PC-9 (cell line): Measurements from ENCODE around the gene FBN1. TPM values are rescaled to one million over a fixed set of nuclear protein-coding genes. Genes with fewer than 3 reads are reported as not detected.

ENCODE experiments used
- BruUV-seq: library from RNA; stranded (reverse); fragments of 400-500 nt; replicated peaks from 2 replicates; lab custom pipeline; 2021; lab: Mats Ljungman, UMichigan
- CTCF ChIA-PET: fragments of 300-600 bp; sonication (Branson Sonifier 250); formaldehyde crosslinking; loops from one replicate; lab custom pipeline; 2022; ENCODE audit warnings: antibody characterized with exemption; lab: Charles Lee
- POLR2A ChIA-PET: fragments of 300-600 bp; sonication (Branson Sonifier 250); formaldehyde crosslinking; loops from one replicate; lab custom pipeline; 2022; ENCODE audit warnings: antibody characterized with exemption; ENCODE audit not compliant: unreplicated experiment; lab: Charles Lee
- DNase-seq, 2 experiments: peaks; one replicate each; pipeline versions ENCODE4 v3.0.0 to v3.0.0-alpha.2; 2015 to 2022; ENCODE audit warnings: mixed read lengths in 1 of 2
- H2AFZ ChIP-seq: fragments of 200-600 bp; sonication (generic); 2 replicates; pipeline ENCODE4 v1.8.1; 2017; ENCODE audit warnings: antibody characterized with exemption
- H3F3A ChIP-seq: fragments of 200-600 bp; sonication (generic); 2 replicates; pipeline ENCODE4 v1.8.1; 2017; ENCODE audit warnings: antibody characterized with exemption, mild to moderate bottlenecking, low read depth; ENCODE audit not compliant: insufficient read depth
- H3K27ac ChIP-seq: fragments of 200-600 bp; sonication (generic); 2 replicates; pipeline ENCODE4 v1.6.1; 2016; ENCODE audit warnings: mixed run types
- H3K27me3 ChIP-seq: fragments of 200-600 bp; sonication (generic); 2 replicates; pipeline ENCODE4 v1.6.1; 2016; ENCODE audit warnings: low read depth, mixed run types; ENCODE audit not compliant: insufficient read depth
- H3K36me3 ChIP-seq: fragments of 200-600 bp; sonication (generic); 2 replicates; pipeline ENCODE4 v1.6.1; 2016; ENCODE audit warnings: low read depth, mixed run types
- H3K4me1 ChIP-seq: fragments of 200-600 bp; sonication (generic); replicated peaks from 2 replicates; pipeline ENCODE4 v1.6.1; 2016; ENCODE audit warnings: mixed run types; ENCODE audit not compliant: insufficient read depth
- H3K4me2 ChIP-seq: fragments of 200-600 bp; sonication (generic); 2 replicates; pipeline ENCODE4 v1.6.1; 2017; ENCODE audit warnings: mixed run types
- H3K4me3 ChIP-seq: fragments of 200-600 bp; sonication (generic); 2 replicates; pipeline ENCODE4 v1.6.1; 2016; ENCODE audit warnings: mixed run types
- H3K79me2 ChIP-seq: fragments of 200-600 bp; sonication (generic); 2 replicates; pipeline ENCODE4 v1.6.1; 2017; ENCODE audit warnings: low read depth, mixed run types
- H3K9me2 ChIP-seq: fragments of 200-600 bp; sonication (generic); 2 replicates; pipeline ENCODE4 v1.8.1; 2017; ENCODE audit warnings: mild to moderate bottlenecking; ENCODE audit not compliant: insufficient read depth
- H3K9me3 ChIP-seq: fragments of 200-600 bp; sonication (generic); 2 replicates; pipeline ENCODE4 v1.8.1; 2016; ENCODE audit warnings: low read depth; ENCODE audit not compliant: insufficient read depth
- H4K20me1 ChIP-seq: fragments of 200-600 bp; sonication (generic); 2 replicates; pipeline ENCODE4 v1.8.1; 2017; ENCODE audit not compliant: insufficient read depth
- CTCF ChIP-seq: fragments of 200-600 bp; sonication (generic); conservative IDR thresholded peaks from 2 replicates; pipeline ENCODE4 v1.6.1; 2017; ENCODE audit warnings: mixed run types, antibody characterized with exemption, mild to moderate bottlenecking, moderate library complexity
- EZH2 ChIP-seq: fragments of 200-600 bp; sonication (generic); IDR thresholded peaks from 2 replicates; pipeline ENCODE4 v1.8.0; 2017; ENCODE audit warnings: antibody characterized with exemption, low read depth
- intact Hi-C: fragments of 100-400 bp; cut with micrococcal nuclease; formaldehyde crosslinking; loops from one replicate; pipeline ENCODE4 v1.10.0; 2022; ENCODE audit not compliant: unreplicated experiment
- total RNA-seq: library from RNA; stranded (reverse); gene quantifications from 2 replicates; pipeline ENCODE4 v1.2.3, GENCODE V29; 2021

The FBN1 gene
- total RNA-seq, 1 experiment from 2014 or later: 1.3 TPM

- CTCF ChIA-PET: no interaction called here
- peak overlapping the region; percentile 55; the same call in 1 of the 2 replicates for H3K4me3 ChIP-seq
- H3F3A ChIP-seq: no peaks in the 10 kb centered on the region
- no TSS peak for BruUV-seq
- no peaks in the 10 kb centered on the region for H3K79me2 ChIP-seq
- no peak for TF ChIP-seq CTCF
- TF ChIP-seq EZH2: no peak
- POLR2A ChIA-PET: no interaction called here
- peak in 1 of 2 experiments; percentile 37 for DNase-seq
- H2AFZ ChIP-seq: peak overlapping the region; percentile 70
- H3K4me1 ChIP-seq: no peaks in the 10 kb centered on the region
- H3K9me3 ChIP-seq: no peaks in the 10 kb centered on the region
- no peaks in the 10 kb centered on the region for H4K20me1 ChIP-seq
- no peak overlapping the region for H3K27ac ChIP-seq
- H3K27me3 ChIP-seq: no peaks in the 10 kb centered on the region
- intact Hi-C loops: loop anchor here (5.0 to 10.0 kb wide), 3 partner anchors 97 to 160 kb away; no protein-coding TSS in a partner anchor
- no peaks in the 10 kb centered on the region for H3K9me2 ChIP-seq
- H3K36me3 ChIP-seq: no peaks in the 10 kb centered on the region
- peak overlapping the region; percentile 59 for H3K4me2 ChIP-seq
These were observed 517 bp downstream of the FBN1 start for GRCh38 chr15:48644827-48645557.

GRCh38 chr15:48644467-48644826 lies 1.1 kb downstream of the FBN1 start:
- no peak overlapping the region for H3K27ac ChIP-seq
- H4K20me1 ChIP-seq: no peaks in the 10 kb centered on the region
- no peak overlapping the region for H3K4me2 ChIP-seq
- H3K27me3 ChIP-seq: no peaks in the 10 kb centered on the region
- no TSS peak for BruUV-seq
- POLR2A ChIA-PET: no interaction called here
- no peak overlapping the region for H2AFZ ChIP-seq
- no peaks in the 10 kb centered on the region for H3F3A ChIP-seq
- CTCF ChIA-PET: no interaction called here
- no peak overlapping the region for H3K4me3 ChIP-seq
- H3K9me3 ChIP-seq: no peaks in the 10 kb centered on the region
- H3K36me3 ChIP-seq: no peaks in the 10 kb centered on the region
- intact Hi-C loops: loop anchor here (10.0 kb wide), 2 partner anchors 140 to 160 kb away; no protein-coding TSS in a partner anchor
- TF ChIP-seq CTCF: no peak
- no peak for TF ChIP-seq EZH2
- no peaks in the 10 kb centered on the region for H3K79me2 ChIP-seq
- H3K4me1 ChIP-seq: no peaks in the 10 kb centered on the region
- no peak for DNase-seq
- no peaks in the 10 kb centered on the region for H3K9me2 ChIP-seq

GRCh38 chr15:48643776-48644466 lies 1.6 kb downstream of the FBN1 start:
- no peak for DNase-seq
- H3K4me2 ChIP-seq: no peak overlapping the region
- BruUV-seq: no TSS peak
- H3K4me1 ChIP-seq: no peaks in the 10 kb centered on the region
- H3K9me2 ChIP-seq: no peaks in the 10 kb centered on the region
- ChIA-PET POLR2A (no interaction called here), CTCF (no interaction called here)
- H3K9me3 ChIP-seq: no peaks in the 10 kb centered on the region
- H3K27me3 ChIP-seq: no peaks in the 10 kb centered on the region
- no peaks in the 10 kb centered on the region for H4K20me1 ChIP-seq
- no peak overlapping the region for H3K4me3 ChIP-seq
- H3F3A ChIP-seq: no peaks in the 10 kb centered on the region
- TF ChIP-seq CTCF (no peak), EZH2 (no peak)
- no peaks in the 10 kb centered on the region for H3K36me3 ChIP-seq
- intact Hi-C loops: loop anchor here (10.0 kb wide), 2 partner anchors 139 to 161 kb away; no protein-coding TSS in a partner anchor
- no peaks in the 10 kb centered on the region for H3K79me2 ChIP-seq
- no peak overlapping the region for H2AFZ ChIP-seq
- H3K27ac ChIP-seq: no peak overlapping the region
